K562 (cell line): ENCODE results near the gene UNC45B. TPM values are rescaled to one million over a fixed set of nuclear protein-coding genes. Genes with fewer than 3 reads are reported as not detected.

Experiments used
- BMI1 ChIP-seq: fragments of 150-350 bp; IDR thresholded peaks from 2 replicates; pipeline ENCODE4 v1.6.1; 2014; ENCODE audit warnings: low read length
- COPS2 ChIP-seq: fragments of 450-650 bp; conservative IDR thresholded peaks from 2 replicates; pipeline ENCODE4 v1.6.1; 2016; ENCODE audit warnings: mild to moderate bottlenecking, moderate library complexity
- CREB5 ChIP-seq: fragments of 250-450 bp; sonication (Bioruptor Pico); IDR thresholded peaks from 2 replicates; pipeline ENCODE4 v1.5.0; 2020; ENCODE audit warnings: mild to moderate bottlenecking
- ELK3 ChIP-seq: fragments of 450-650 bp; formaldehyde crosslinking; IDR thresholded peaks from 2 replicates; pipeline ENCODE4 v1.4.0; 2020; ENCODE audit warnings: mild to moderate bottlenecking
- FOXK1 ChIP-seq: sonication (generic); formaldehyde crosslinking; IDR thresholded peaks from 2 replicates; pipeline ENCODE4 v1.8.0; 2022; ENCODE audit warnings: missing genetic modification reagents, mild to moderate bottlenecking, borderline replicate concordance
- FOXM1 ChIP-seq, 2 experiments: fragments of 450-650 bp in 1 of 2; sonication (generic) in 1 of 2; formaldehyde crosslinking in 1 of 2; IDR thresholded peaks; 2 replicates each; pipeline versions ENCODE4 v1.6.1 to v1.9.0; 2017 to 2022; ENCODE audit warnings: low read depth in 2 of 2, mild to moderate bottlenecking in 2 of 2, missing genetic modification reagents in 1 of 2, moderate library complexity in 1 of 2
- HDAC1 ChIP-seq, 2 experiments: fragments of 450-650 bp; IDR thresholded peaks; 2 replicates each; pipeline ENCODE4 v1.6.1; 2016 to 2017; ENCODE audit warnings: inconsistent platforms in 1 of 2, mild to moderate bottlenecking in 1 of 2, moderate library complexity in 1 of 2
- HDAC2 ChIP-seq: fragments of 450-650 bp; IDR thresholded peaks from 2 replicates; pipeline ENCODE4 v1.6.1; 2016; ENCODE audit warnings: mild to moderate bottlenecking
- HMG20B ChIP-seq: fragments of 250-450 bp; sonication (Bioruptor Pico); IDR thresholded peaks from 2 replicates; pipeline ENCODE4 v1.5.0; 2021; ENCODE audit warnings: mild to moderate bottlenecking
- KDM4B ChIP-seq, 2 experiments: fragments of 450-650 bp in 1 of 2; sonication (generic) in 1 of 2; IDR thresholded peaks; 2 replicates each; pipeline ENCODE4 v1.6.1; 2016 to 2017; ENCODE audit warnings: borderline replicate concordance in 2 of 2, antibody characterized with exemption in 1 of 2, low read depth in 1 of 2, mild to moderate bottlenecking in 1 of 2
- PREB ChIP-seq: sonication (generic); formaldehyde crosslinking; IDR thresholded peaks from 2 replicates; pipeline ENCODE4 v1.8.1; 2023; ENCODE audit warnings: mild to moderate bottlenecking, missing genetic modification reagents
- SNIP1 ChIP-seq: fragments of 450-650 bp; IDR thresholded peaks from 2 replicates; pipeline ENCODE4 v1.7.1; 2017; ENCODE audit warnings: low read depth, mild to moderate bottlenecking
- ZBTB1 ChIP-seq: sonication (generic); formaldehyde crosslinking; IDR thresholded peaks from 2 replicates; pipeline ENCODE4 v1.8.1; 2023; ENCODE audit warnings: missing genetic modification reagents, low read depth, mild to moderate bottlenecking, borderline replicate concordance
- ZFP30 ChIP-seq: fragments of 250-450 bp; sonication (Bioruptor Pico); IDR thresholded peaks from 2 replicates; pipeline ENCODE4 v1.8.0; 2022; ENCODE audit warnings: moderate library complexity, mild to moderate bottlenecking, inconsistent platforms, borderline replicate concordance
- ZNF121 ChIP-seq: sonication (generic); formaldehyde crosslinking; conservative IDR thresholded peaks from 2 replicates; pipeline ENCODE4 v1.8.0; 2022; ENCODE audit warnings: missing genetic modification reagents
- ZNF24 ChIP-seq: fragments of 450-650 bp; IDR thresholded peaks from 2 replicates; pipeline ENCODE4 v1.6.1; 2016
- ZNF445 ChIP-seq: fragments of 250-450 bp; sonication (Bioruptor Pico); IDR thresholded peaks from 2 replicates; pipeline ENCODE4 v1.4.0; 2020; ENCODE audit warnings: low read depth, mild to moderate bottlenecking, moderate library complexity
- ZNF644 ChIP-seq: fragments of 200-800 bp; sonication (Bioruptor generic); IDR thresholded peaks from 2 replicates; pipeline ENCODE4 v1.6.1; 2016; ENCODE audit warnings: low read depth, missing genetic modification characterization, missing compliant biosample characterization
- ZNF717 ChIP-seq: fragments of 250-450 bp; sonication (Bioruptor Pico); IDR thresholded peaks from 2 replicates; pipeline ENCODE4 v1.5.0; 2021
- polyA plus RNA-seq, 8 experiments: library from polyadenylated mRNA; depleted of rRNA in 4 of 8; stranded (reverse) in 5 of 8; unstranded in 3 of 8; fragments of >200 nt; fragmentation: Nextera tagmentation in 2 of 8; fragmentation: Illumina TruSeq in 1 of 8; extraction: Ambion mirVana in 2 of 8; extraction: Trizol in 1 of 8; gene quantifications; 2 replicates each; pipeline versions ENCODE4 v1.2.1 to v1.2.3, GENCODE V29; 2011 to 2014; ENCODE audit warnings: inconsistent platforms in 1 of 8, missing spikeins in 1 of 8
- total RNA-seq, 7 experiments: library from RNA; depleted of rRNA in 6 of 7; stranded (reverse); fragments of >200 nt in 6 of 7; fragmentation: Illumina TruSeq in 2 of 7; extraction: Trizol in 2 of 7; gene quantifications; 2 replicates each; pipeline versions ENCODE4 v1.2.1 to v1.2.3, GENCODE V29; 2011 to 2021; ENCODE audit warnings: low replicate concordance in 1 of 7
- TF ChIP-seq, protein P1 (sequence below): fragments of 250-450 bp; sonication (Bioruptor Pico); IDR thresholded peaks from 2 replicates; pipeline ENCODE4 v1.5.0; 2021
- TF ChIP-seq, protein P2 (sequence below): fragments of 200-800 bp; sonication (Bioruptor generic); IDR thresholded peaks from 2 replicates; pipeline ENCODE4 v1.6.1; 2017; ENCODE audit warnings: missing genetic modification characterization, missing compliant biosample characterization
- TF ChIP-seq, protein P3 (sequence below): fragments of 450-650 bp; IDR thresholded peaks from 2 replicates; pipeline ENCODE4 v1.6.1; 2016; ENCODE audit warnings: low read depth, mild to moderate bottlenecking, moderate library complexity

The UNC45B gene
- total and polyA plus RNA-seq, 9 of the 15 experiments (the other 6 are each of a cell fraction or from before 2014, with no cell fraction given), result not detected

DNA sequence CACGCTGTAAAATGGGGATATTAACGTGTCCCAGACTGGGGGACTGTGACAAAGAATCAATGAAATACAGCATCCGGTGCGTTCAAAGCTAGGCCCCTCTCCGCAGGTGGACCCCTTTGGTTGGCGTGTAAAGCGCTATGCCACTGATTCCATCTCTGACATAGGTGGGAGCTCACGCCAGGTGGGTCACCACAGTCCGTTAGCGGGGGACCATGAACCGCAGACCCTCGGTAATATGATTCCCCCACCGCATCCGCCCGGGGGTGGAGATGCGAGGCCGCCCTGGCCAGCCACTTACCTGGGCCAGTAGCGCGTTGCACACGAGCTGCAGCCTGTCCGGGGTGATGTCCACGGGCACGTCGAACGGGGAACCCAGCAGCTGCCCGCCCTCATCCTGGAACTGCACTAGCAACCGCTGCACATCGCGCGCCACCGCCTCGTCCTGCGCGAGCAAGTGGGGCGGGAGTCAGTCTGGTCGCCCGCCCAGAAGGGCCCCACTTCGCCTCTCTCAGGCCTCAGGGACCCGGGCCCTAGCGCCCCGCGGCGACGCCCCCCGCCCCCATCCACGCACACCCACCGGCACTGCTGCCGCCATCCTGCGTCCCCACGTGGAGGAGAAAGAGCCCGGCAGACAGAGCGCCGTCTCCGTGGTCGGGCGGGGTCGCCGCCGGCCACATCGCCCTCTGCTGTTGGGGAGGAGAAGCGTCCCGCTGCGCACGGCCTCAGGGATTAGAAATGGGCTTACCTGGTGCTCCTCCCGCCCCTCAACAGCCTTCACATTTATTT is 5.7 kb upstream of the UNC45B start, which contains the start of gene NLE1 (continued):
- TF ChIP-seq ZNF24 (peak; percentile 45; the same call in 1 of the 2 replicates), ZBTB1 (CRISPR knock-in tag) (no peak), ZNF121 (no peak), ZNF445 (no peak), PREB (CRISPR knock-in tag) (no peak), KDM4B (IDR thresholded peaks at IDR 0.05; ENCODE audit: borderline replicate concordance in 2 of 2, low read depth in 1 of 2) (peak in 1 of 2 experiments; percentile 71; a peak in 1 of 4 replicates), HDAC1 (IDR thresholded peaks at IDR 0.05) (peak; percentile 94 to 100; a peak in 3 of 4 replicates), ZNF717 (CRISPR knock-in tag) (no peak), ZFP30 (CRISPR knock-in tag) (no peak), COPS2 (no peak), FOXK1 (CRISPR knock-in tag) (no peak), BMI1 (no peak), ELK3 (no peak), ZNF644 (tag) (no peak), HDAC2 (peak; percentile 96), CREB5 (CRISPR knock-in tag) (no peak), SNIP1 (peak; percentile 92), HMG20B (CRISPR knock-in tag) (no peak), FOXM1 (IDR thresholded peaks at IDR 0.05; ENCODE audit: low read depth) (no peak), FOXM1 (CRISPR knock-in tag; IDR thresholded peaks at IDR 0.05; ENCODE audit: low read depth) (0 out of 2 replicates have a peak, but pooled peaks have one; percentile 53)
- TF ChIP-seq, protein P1, sequence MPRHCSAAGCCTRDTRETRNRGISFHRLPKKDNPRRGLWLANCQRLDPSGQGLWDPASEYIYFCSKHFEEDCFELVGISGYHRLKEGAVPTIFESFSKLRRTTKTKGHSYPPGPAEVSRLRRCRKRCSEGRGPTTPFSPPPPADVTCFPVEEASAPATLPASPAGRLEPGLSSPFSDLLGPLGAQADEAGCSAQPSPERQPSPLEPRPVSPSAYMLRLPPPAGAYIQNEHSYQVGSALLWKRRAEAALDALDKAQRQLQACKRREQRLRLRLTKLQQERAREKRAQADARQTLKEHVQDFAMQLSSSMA (CRISPR knock-in tag), result peak; percentile 16; the same call in 1 of the 2 replicates
- TF ChIP-seq, protein P2, sequence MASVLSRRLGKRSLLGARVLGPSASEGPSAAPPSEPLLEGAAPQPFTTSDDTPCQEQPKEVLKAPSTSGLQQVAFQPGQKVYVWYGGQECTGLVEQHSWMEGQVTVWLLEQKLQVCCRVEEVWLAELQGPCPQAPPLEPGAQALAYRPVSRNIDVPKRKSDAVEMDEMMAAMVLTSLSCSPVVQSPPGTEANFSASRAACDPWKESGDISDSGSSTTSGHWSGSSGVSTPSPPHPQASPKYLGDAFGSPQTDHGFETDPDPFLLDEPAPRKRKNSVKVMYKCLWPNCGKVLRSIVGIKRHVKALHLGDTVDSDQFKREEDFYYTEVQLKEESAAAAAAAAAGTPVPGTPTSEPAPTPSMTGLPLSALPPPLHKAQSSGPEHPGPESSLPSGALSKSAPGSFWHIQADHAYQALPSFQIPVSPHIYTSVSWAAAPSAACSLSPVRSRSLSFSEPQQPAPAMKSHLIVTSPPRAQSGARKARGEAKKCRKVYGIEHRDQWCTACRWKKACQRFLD, result no peak
- TF ChIP-seq, protein P3, sequence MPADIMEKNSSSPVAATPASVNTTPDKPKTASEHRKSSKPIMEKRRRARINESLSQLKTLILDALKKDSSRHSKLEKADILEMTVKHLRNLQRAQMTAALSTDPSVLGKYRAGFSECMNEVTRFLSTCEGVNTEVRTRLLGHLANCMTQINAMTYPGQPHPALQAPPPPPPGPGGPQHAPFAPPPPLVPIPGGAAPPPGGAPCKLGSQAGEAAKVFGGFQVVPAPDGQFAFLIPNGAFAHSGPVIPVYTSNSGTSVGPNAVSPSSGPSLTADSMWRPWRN, result no peak
